ENCODE measurements around the gene TSPAN10. TPM values are rescaled to one million over a fixed set of nuclear protein-coding genes. Genes with fewer than 3 reads are reported as not detected.

TSPAN10 gene
- total and polyA plus RNA-seq, 2 experiments from 2014 or later: 2.6 to 4.7 TPM

- Histone ChIP-seq H3K79me2 (ENCODE audit: insufficient read depth) (no peaks in the 10 kb centered on the region), H3K27ac (no peak overlapping the region), H3K36me3 (ENCODE audit: low read depth) (no peaks in the 10 kb centered on the region), H3K4me3 (no peak overlapping the region), H2AFZ (no peak overlapping the region), H3K4me2 (ENCODE audit: unreplicated experiment) (no peak overlapping the region), H3K4me1 (ENCODE audit: insufficient read depth) (no peaks in the 10 kb centered on the region), H3K9me3 (ENCODE audit: low read depth) (no peaks in the 10 kb centered on the region), H3F3A (ENCODE audit: insufficient read depth) (no peaks in the 10 kb centered on the region), H3K9me2 (ENCODE audit: insufficient read depth) (no peaks in the 10 kb centered on the region), H3K27me3 (replicated peaks; ENCODE audit: insufficient read depth) (no peaks in the 10 kb centered on the region), H3K9ac (no peak overlapping the region), H4K20me1 (ENCODE audit: insufficient read depth) (no peaks in the 10 kb centered on the region)
- TF ChIP-seq EZH2phosphoT487 (IDR thresholded peaks at IDR 0.05; ENCODE audit: insufficient read depth, low read depth) (no peak), EZH2 (IDR thresholded peaks at IDR 0.05; ENCODE audit: insufficient read depth, poor library complexity, severe bottlenecking) (no peak)
- WGBS, 2 experiments (ENCODE audit: low coverage in 1 of 2, low lambda C conversion rate in 2 of 2, missing lambda C conversion rate in 2 of 2): 92% methylated on average over 5 of the region's 5 CpGs
- DNase-seq: no peak
- in situ Hi-C loops (cut with MboI): loop anchor here (10.0 kb wide), 1 partner anchor 64 kb away; no protein-coding TSS in a partner anchor
Measured at GRCh38 chr17:81659038-81659437, 22.0 kb downstream of the TSPAN10 start.

DNA sequence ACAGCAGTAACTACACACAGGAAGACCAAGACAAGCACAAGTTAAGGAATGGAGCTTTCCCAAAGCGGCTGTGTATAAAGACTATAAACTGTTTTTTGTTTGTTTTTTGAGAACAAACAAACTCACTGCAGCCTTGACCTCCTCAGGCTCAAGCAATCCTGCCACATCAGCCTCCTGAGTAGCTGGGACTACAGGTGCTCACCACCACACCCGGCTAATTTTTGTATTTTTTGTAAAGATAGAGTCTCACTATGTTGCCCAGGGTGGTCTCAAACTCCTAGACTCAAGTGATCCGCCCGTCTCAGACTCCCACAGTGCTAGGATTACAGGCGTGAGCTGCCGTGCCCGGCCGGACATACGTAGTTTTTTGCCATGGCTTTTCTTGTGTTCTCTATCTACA is 23.4 kb downstream of the TSPAN10 start:
- no peak overlapping the region for H3K27ac ChIP-seq
- peaks cover 3% of the 10 kb centered on the region for H3K4me1 ChIP-seq (ENCODE audit: insufficient read depth)
- H3K79me2 ChIP-seq (ENCODE audit: insufficient read depth): peaks cover 9% of the 10 kb centered on the region
- H3F3A ChIP-seq (ENCODE audit: insufficient read depth): no peaks in the 10 kb centered on the region
- DNase-seq: no peak
- H3K9ac ChIP-seq: no peak overlapping the region
- TF ChIP-seq EZH2phosphoT487 (IDR thresholded peaks at IDR 0.05; ENCODE audit: insufficient read depth, low read depth): no peak
- no peak for TF ChIP-seq EZH2 (IDR thresholded peaks at IDR 0.05; ENCODE audit: insufficient read depth, poor library complexity, severe bottlenecking)
- no peak overlapping the region for H3K4me3 ChIP-seq
- no peaks in the 10 kb centered on the region for H4K20me1 ChIP-seq (ENCODE audit: insufficient read depth)
- H3K36me3 ChIP-seq (ENCODE audit: low read depth): no peaks in the 10 kb centered on the region
- in situ Hi-C loops (cut with MboI): no loop called here
- no peaks in the 10 kb centered on the region for H3K9me3 ChIP-seq (ENCODE audit: low read depth)
- WGBS, 2 experiments (ENCODE audit: low coverage in 1 of 2, low lambda C conversion rate in 2 of 2, missing lambda C conversion rate in 2 of 2): 90 to 92% methylated on average over 9 of the region's 9 CpGs
- H3K27me3 ChIP-seq (replicated peaks; ENCODE audit: insufficient read depth): no peaks in the 10 kb centered on the region
- H3K9me2 ChIP-seq (ENCODE audit: insufficient read depth): no peaks in the 10 kb centered on the region
- no peak overlapping the region for H2AFZ ChIP-seq
- no peak overlapping the region for H3K4me2 ChIP-seq (ENCODE audit: unreplicated experiment)

- H3F3A ChIP-seq (ENCODE audit: insufficient read depth): no peaks in the 10 kb centered on the region
- H3K27me3 ChIP-seq (replicated peaks; ENCODE audit: insufficient read depth): no peaks in the 10 kb centered on the region
- TF ChIP-seq EZH2 (IDR thresholded peaks at IDR 0.05; ENCODE audit: insufficient read depth, poor library complexity, severe bottlenecking) (no peak), EZH2phosphoT487 (IDR thresholded peaks at IDR 0.05; ENCODE audit: insufficient read depth, low read depth) (no peak)
- H3K36me3 ChIP-seq (ENCODE audit: low read depth): no peaks in the 10 kb centered on the region
- DNase-seq: no peak
- 84 to 86% methylated on average over 4 of the region's 4 CpGs for WGBS, 2 experiments (ENCODE audit: low coverage in 1 of 2, low lambda C conversion rate in 2 of 2, missing lambda C conversion rate in 2 of 2)
- H3K4me3 ChIP-seq: no peak overlapping the region
- no peak overlapping the region for H3K4me2 ChIP-seq (ENCODE audit: unreplicated experiment)
- no peak overlapping the region for H3K27ac ChIP-seq
- H2AFZ ChIP-seq: no peak overlapping the region
- in situ Hi-C loops (cut with MboI): no loop called here
- no peak overlapping the region for H3K9ac ChIP-seq
- peaks cover 18% of the 10 kb centered on the region for H3K79me2 ChIP-seq (ENCODE audit: insufficient read depth)
- no peaks in the 10 kb centered on the region for H3K9me2 ChIP-seq (ENCODE audit: insufficient read depth)
- H3K4me1 ChIP-seq (ENCODE audit: insufficient read depth): peaks cover 6% of the 10 kb centered on the region
- H3K9me3 ChIP-seq (ENCODE audit: low read depth): no peaks in the 10 kb centered on the region
- H4K20me1 ChIP-seq (ENCODE audit: insufficient read depth): no peaks in the 10 kb centered on the region
Measured at GRCh38 chr17:81662002-81662401, 25.0 kb downstream of the TSPAN10 start.

- no peak for DNase-seq
- Histone ChIP-seq H3K4me1 (ENCODE audit: insufficient read depth) (peaks cover 14% of the 10 kb centered on the region), H3K9me3 (ENCODE audit: low read depth) (no peaks in the 10 kb centered on the region), H3K36me3 (ENCODE audit: low read depth) (no peaks in the 10 kb centered on the region), H4K20me1 (ENCODE audit: insufficient read depth) (no peaks in the 10 kb centered on the region), H3K4me2 (ENCODE audit: unreplicated experiment) (no peak overlapping the region), H3K27ac (no peak overlapping the region), H3K9me2 (ENCODE audit: insufficient read depth) (no peaks in the 10 kb centered on the region), H2AFZ (no peak overlapping the region), H3K4me3 (no peak overlapping the region), H3K9ac (no peak overlapping the region), H3K79me2 (ENCODE audit: insufficient read depth) (peaks cover 37% of the 10 kb centered on the region), H3F3A (ENCODE audit: insufficient read depth) (no peaks in the 10 kb centered on the region), H3K27me3 (replicated peaks; ENCODE audit: insufficient read depth) (no peaks in the 10 kb centered on the region)
- WGBS, 2 experiments (ENCODE audit: low coverage in 1 of 2, low lambda C conversion rate in 2 of 2, missing lambda C conversion rate in 2 of 2): 83 to 85% methylated on average over 7 of the region's 7 CpGs
- in situ Hi-C loops (cut with MboI): no loop called here
- TF ChIP-seq EZH2 (IDR thresholded peaks at IDR 0.05; ENCODE audit: insufficient read depth, poor library complexity, severe bottlenecking) (no peak), EZH2phosphoT487 (IDR thresholded peaks at IDR 0.05; ENCODE audit: insufficient read depth, low read depth) (no peak)
Measured at GRCh38 chr17:81664051-81664470, 27.1 kb downstream of the TSPAN10 start.

Data from GM23248 (cell line).